Measurements from ENCODE around the gene PDSS2. TPM values are rescaled to one million over a fixed set of nuclear protein-coding genes. Genes with fewer than 3 reads are reported as not detected.

Gene PDSS2
- total and polyA plus RNA-seq, 2 of the 8 experiments (the other 6 are each of a cell fraction or from before 2014, with no cell fraction given), result 10.7 to 16.1 TPM

- Histone ChIP-seq H3K56ac (replicated peaks; ENCODE audit: insufficient read length, low read depth, low read length) (no peak overlapping the region), H3K4me3 (ENCODE audit: extremely low read depth in 1 of 4, insufficient read depth in 2 of 4, low read depth in 3 of 4, low read length in 4 of 4) (no peak overlapping the region), H2BK20ac (ENCODE audit: low read length) (no peak overlapping the region), H2BK120ac (replicated peaks; ENCODE audit: low read depth, low read length) (no peak overlapping the region), H3K79me2 (ENCODE audit: control insufficient read depth in 1 of 2, insufficient read depth in 2 of 2, low read length in 2 of 2) (no peaks in the 10 kb centered on the region), H2AK5ac (ENCODE audit: low read depth, low read length) (no peak overlapping the region), H3K27ac (ENCODE audit: low read depth, low read length) (no peak overlapping the region), H3K4me1 (replicated peaks in 1 of 4; ENCODE audit: control insufficient read depth in 3 of 4, insufficient read depth in 4 of 4, low read length in 3 of 4) (no peaks in the 10 kb centered on the region), H3K14ac (ENCODE audit: insufficient read length) (no peak overlapping the region), H2BK5ac (ENCODE audit: low read depth, low read length) (no peak overlapping the region), H3K9me3 (ENCODE audit: insufficient read depth in 2 of 2, low read depth in 1 of 2, low read length in 1 of 2) (no peaks in the 10 kb centered on the region), H2BK15ac (ENCODE audit: low read length) (no peak overlapping the region), H3K27me3 (replicated peaks in 1 of 4; ENCODE audit: control insufficient read depth in 3 of 4, extremely low read depth in 1 of 4, insufficient read depth in 3 of 4, low read length in 3 of 4) (no peaks in the 10 kb centered on the region), H3K36me3 (ENCODE audit: control insufficient read depth in 2 of 4, insufficient read depth in 4 of 4, low read length in 3 of 4) (peaks cover 0 to 4% (median 0%) of the 10 kb centered on the region in 4 experiments; a peak in 1 of 8 replicates), H4K91ac (replicated peaks; ENCODE audit: insufficient read length, low read length) (no peak overlapping the region), H4K8ac (ENCODE audit: extremely low read depth, insufficient read depth, low read length) (no peak overlapping the region), H3K9ac (replicated peaks in 1 of 4; ENCODE audit: extremely low read depth in 1 of 4, low read depth in 3 of 4, low read length in 3 of 4) (no peak overlapping the region), H2BK12ac (ENCODE audit: low read depth, low read length) (no peak overlapping the region), H4K5ac (ENCODE audit: insufficient read length, low read depth, low read length) (no peak overlapping the region), H2AFZ (ENCODE audit: low read length) (no peak overlapping the region), H3K18ac (ENCODE audit: extremely low read depth, low read length) (no peak overlapping the region), H3K23ac (ENCODE audit: insufficient read length) (no peak overlapping the region), H3K4me2 (ENCODE audit: insufficient read depth in 1 of 2, low read depth in 2 of 2, low read length in 2 of 2) (no peak overlapping the region), H3K4ac (replicated peaks; ENCODE audit: insufficient read length, low read depth, low read length) (no peak overlapping the region), H4K20me1 (replicated peaks in 1 of 2; ENCODE audit: control insufficient read depth in 1 of 2, insufficient read depth in 2 of 2, low read length in 2 of 2) (no peaks in the 10 kb centered on the region), H3K79me1 (ENCODE audit: low read depth, low read length) (peaks cover 2% of the 10 kb centered on the region; the same call in 1 of the 2 replicates), H3K23me2 (ENCODE audit: low read depth, low read length) (no peaks in the 10 kb centered on the region)
- no peak for DNase-seq (ENCODE audit: low read depth in 1 of 2, low spot score in 2 of 2)
- ChIA-PET POLR2A (ENCODE audit: partially characterized antibody) (interaction anchor here (0.6 kb wide), 1 partner anchor 275 kb away, joined by 3 read pairs; no protein-coding TSS in a partner anchor), CTCF (ENCODE audit: partially characterized antibody) (interaction anchor here (1.1 kb wide), 1 partner anchor 10 kb away, joined by 3 read pairs; no protein-coding TSS in a partner anchor)
- FAIRE-seq, result no peak
- 95% methylated on average over 2 of the region's 2 CpGs; no CpG with 5 or more reads in 1 of the 2 experiments for WGBS, 2 experiments (ENCODE audit: extremely low coverage in 1 of 2, insufficient coverage in 1 of 2, insufficient read length in 1 of 2, insufficient replicate concordance in 2 of 2, low coverage in 1 of 2, low lambda C conversion rate in 2 of 2, missing lambda C conversion rate in 1 of 2)
- TF ChIP-seq SP2 (IDR thresholded peaks at IDR 0.05; ENCODE audit: low read length), result peak; percentile 20; the same call in 1 of the 2 replicates
- TF ChIP-seq NRF1 (IDR thresholded peaks at IDR 0.05; ENCODE audit: low read depth, low read length), result no peak
- 0 out of 2 replicates have a peak, but pooled peaks have one; percentile 20 for TF ChIP-seq SP1 (IDR thresholded peaks at IDR 0.05; ENCODE audit: low read depth, low read length)
- TF ChIP-seq JUN (IDR thresholded peaks at IDR 0.05; ENCODE audit: low read depth, low read length), result no peak
- no peak for TF ChIP-seq FOSL1 (IDR thresholded peaks at IDR 0.05; ENCODE audit: insufficient read depth, low read depth, low read length)
- TF ChIP-seq SUZ12 (IDR thresholded peaks at IDR 0.05; ENCODE audit: low read length), result no peak
Measured at GRCh38 chr6:107392069-107392468, 67.3 kb downstream of the PDSS2 start.
